HG02981 (cell line): Measurements from ENCODE around the gene CLCNKA.
"Not testable (repeated sequence)": the region's sequence is repeated elsewhere in the genome, so short reads cannot be mapped to it uniquely, and the experiment has no call there.

Source experiments
- ATAC-seq: cut with Tn5 transposase; IDR thresholded peaks from one replicate; pipeline ENCODE4 v1.9.1; 2021; ENCODE audit warnings: mild to moderate bottlenecking, moderate library complexity; ENCODE audit not compliant: unreplicated experiment

CLCNKA gene

DNA sequence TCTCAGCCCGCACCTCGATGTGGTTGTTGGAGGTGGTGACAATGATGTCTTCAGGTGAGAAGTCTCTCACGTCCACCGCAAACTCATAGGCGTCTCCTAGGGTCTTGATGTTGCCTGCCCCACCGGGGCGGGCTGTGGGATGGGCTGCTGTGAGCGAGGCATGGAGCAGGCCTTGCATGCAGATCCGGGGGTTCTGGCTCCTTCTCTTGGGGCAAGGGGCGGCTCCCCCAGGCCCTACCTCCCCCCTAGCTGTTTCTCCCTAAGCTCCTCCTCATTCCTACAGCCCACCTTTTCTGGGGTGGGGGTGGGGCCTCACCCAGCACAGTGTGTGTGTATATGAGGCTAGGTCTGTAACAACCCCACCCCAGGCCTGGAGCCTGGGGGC lies 4.8 kb upstream of the CLCNKA start:
- no peak for ATAC-seq

DNA sequence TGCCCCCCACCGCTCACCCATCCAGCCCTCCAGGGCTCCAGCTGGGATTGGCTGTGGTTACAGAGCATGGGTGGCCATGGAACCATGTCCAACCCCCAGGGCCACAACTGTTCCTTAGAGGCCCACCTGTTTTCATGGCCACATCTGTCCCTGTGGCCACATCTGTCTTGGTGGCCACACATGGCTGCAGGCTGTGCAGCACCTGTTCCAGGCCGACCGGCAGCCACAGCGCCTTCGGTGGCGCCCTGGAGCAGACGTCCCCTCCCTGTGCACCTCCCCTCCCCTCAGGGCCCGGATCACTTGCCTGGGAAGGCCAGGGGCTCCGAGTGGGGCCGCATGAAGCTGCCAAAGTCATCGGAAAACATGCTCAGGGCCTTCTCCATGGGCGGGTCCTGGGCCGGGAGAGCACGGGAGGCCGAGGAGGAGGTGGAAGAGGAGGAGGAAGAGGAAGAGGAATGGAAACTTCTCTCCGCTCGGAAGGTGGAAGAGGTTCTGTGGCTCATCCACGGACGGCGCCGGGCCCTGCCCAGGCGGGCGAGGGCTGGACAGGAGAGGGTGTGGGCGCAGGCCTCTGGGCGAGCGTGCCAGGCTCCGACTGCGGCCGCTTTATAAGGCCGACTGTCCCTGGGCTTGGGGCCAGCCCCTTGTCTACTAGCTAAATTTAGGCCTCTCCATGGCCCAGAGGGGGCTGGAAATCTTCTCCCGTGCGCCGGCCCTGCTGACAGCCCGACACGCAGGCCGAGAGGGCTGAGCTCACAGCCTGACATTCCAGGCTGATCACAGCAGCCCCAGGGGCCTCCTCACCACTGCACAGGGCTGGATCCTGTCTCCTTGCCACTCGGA lies 4.2 kb upstream of the CLCNKA start, which contains the start of gene HSPB7:
Gene HSPB7, minus strand, starts transcription at position 583 of the 843 bp plus-strand sequence. Its CDS starts 80 bp downstream, at position 503.
- ATAC-seq: no peak

DNA sequence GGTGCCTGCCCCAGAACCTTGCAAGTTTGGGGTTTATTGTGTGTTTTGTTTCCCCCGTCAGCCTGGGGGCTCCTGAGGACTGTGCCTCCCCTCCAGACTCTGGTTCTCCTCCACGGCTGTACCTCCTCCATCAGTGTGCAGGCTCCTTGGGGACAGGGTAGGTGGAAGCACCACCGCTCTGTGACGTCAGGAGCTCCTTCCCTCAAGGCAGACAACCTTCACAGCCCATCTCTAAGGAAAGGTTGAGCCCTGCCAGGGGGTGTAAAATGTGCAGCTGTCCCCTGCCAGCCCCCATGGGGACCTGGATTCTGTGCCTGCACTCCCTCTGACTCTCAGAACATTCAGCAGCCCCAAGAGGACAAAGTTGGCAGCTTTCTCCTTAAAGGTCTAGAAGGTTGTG lies 3.5 kb upstream of the CLCNKA start:
- no peak for ATAC-seq

DNA sequence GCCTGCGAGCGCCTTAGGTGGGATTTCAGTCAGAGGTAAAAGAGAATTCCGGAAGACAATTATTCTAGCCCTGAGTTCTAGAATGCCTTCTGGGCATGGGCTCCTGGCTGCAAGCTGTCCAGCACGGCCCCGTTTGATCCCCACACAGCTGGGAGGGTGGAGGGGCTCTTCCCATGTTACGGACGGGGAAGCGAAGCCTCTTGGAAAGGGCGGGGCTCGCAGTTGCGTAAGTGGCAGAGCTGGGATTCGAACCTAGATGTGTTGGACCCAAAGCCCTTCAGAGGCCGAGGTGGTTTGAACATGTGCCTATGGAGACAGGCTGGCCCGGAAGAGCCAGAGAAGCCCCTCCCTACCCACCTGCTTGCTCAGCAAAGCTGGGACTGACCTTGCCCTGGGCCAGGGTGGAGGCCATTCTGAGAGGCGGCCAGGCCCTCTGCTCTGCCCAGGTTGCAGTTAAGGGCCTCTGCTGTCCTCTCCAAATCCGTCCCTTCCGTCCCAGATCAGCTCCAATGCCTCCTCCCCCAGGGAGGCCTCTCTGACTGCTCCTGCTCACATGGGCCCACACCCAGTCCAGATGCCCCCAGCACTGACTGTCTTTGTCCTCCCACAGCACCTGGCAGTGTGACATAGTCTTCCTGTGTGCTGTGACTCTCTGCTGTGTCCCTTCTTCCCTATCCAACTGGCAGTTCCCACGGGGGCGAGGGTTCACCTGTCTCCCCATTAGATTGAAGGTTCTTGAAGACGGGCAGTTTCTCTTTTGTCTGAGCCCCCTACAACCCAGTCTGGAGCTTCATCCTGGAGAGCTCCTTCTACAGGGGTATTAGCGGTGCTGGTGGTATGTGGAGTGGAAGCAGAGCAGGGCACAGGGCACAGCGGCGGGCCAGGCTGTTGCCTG lies 2.8 kb upstream of the CLCNKA start:
- no peak for ATAC-seq

DNA sequence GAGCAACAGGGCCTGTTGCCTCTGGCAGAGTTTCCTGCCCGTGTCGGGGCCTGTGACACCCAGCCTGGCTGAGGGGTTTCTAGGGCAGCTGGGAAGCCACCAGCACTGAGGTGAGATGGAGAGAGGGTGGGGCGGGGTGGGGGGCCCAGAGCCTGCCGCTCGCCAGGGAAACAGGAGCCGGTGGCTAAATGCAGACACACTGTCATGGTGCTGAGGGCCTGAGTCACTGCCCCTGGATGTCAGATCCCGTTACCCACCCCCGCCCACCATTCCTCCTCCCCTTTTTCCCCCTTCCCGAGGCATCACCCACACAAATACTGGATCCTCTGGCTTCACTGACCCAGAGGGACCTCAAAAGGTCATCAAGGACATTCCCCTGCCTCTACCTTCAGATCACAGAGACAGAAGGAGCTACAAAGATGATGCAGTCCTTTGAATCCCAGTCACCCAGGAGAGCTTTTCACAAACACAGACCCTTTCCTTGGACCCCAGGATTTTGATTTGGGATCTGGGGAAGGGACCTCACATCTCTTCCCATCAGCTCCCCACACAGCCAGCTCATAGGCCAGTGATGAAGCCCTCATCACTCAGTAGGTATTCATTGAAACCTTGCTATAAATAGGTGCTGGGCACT lies 2.1 kb upstream of the CLCNKA start:
- no peak for ATAC-seq

DNA sequence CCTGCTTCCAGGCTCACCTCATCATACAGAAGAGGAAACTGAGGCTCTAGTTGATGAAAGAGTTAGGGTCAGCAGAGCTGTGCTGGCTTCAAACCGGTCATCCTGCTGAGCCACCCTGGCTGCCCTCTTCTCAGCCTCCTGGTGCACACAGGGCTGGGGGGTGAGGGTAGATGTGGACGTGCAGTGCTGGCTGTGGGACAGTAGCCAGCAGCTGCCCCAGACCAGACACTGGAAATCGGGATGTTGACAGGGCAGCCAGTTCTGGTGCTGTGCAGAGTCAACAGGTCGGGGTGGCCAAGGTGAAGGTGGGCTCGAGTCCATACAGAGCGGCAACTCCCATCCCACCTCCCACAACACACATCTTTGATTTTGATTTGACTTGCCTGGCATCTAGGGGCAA lies 1.5 kb upstream of the CLCNKA start:
- ATAC-seq: no peak

DNA sequence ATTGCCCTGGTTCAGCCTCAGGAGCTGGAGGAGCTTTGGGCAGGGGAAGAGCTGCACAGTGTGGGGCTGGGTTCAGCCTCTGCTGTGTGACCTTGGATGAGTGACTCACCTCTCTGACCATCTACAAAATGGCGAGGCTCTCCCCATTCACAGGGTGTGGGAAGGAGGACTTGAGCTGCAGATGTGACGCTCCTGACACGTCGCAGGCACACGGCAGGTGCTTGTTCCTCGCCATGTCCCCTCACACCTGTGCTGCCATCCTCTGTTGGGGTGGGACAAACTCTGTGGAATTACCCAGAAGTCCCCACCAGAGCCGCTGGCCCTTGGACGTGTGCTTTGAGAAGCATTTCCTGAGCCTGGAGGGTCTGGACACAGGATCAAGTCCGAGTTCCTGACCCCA lies 958 bp upstream of the CLCNKA start:
- not testable (repeated sequence) for ATAC-seq

DNA sequence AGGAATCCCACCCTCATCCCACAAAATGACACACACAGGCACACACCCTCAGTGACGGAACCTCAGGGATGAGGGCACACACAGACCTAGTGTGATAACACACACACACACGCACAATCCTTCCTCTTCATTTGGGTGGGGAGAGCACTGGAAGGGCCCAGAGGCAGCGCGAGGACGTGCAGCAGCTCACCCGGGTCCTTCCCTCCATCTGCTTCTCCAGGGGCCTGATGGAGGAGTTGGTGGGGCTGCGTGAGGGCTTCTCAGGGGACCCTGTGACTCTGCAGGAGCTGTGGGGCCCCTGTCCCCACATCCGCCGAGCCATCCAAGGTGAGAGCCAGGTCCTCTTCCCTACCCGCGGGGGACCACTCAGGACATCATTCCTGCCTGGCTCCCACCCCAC lies 557 bp downstream of the CLCNKA start:
- no peak for ATAC-seq

DNA sequence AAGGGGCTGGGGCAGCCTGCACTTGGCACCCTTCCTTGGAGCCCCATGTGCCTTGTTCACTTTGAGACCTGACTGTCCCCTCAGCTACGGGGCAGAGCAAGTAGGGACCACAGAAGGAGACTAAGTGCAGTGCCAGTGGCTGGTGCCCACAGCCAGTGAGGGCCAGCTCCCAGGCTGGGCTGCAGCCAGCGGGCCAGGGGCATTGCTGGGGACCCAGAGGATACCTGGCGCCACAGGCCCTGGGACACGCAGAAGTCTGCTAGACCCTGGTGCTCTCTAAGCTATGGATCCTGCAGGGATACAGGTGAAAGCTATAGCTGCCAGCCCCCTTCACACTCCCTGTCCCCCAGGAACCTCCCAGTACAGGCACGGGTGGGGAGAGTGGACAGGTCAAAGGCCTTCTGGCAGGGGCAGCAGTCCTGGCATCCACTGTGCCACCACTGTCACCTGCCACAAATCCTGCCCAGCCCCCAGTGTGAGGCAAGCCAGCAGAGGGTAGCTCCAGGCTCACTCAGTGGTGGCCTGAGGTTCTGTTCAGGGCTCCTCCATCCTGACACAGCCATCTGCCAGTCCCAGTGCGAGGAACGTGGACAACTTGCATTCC lies 1.3 kb downstream of the CLCNKA start:
- ATAC-seq: no peak

DNA sequence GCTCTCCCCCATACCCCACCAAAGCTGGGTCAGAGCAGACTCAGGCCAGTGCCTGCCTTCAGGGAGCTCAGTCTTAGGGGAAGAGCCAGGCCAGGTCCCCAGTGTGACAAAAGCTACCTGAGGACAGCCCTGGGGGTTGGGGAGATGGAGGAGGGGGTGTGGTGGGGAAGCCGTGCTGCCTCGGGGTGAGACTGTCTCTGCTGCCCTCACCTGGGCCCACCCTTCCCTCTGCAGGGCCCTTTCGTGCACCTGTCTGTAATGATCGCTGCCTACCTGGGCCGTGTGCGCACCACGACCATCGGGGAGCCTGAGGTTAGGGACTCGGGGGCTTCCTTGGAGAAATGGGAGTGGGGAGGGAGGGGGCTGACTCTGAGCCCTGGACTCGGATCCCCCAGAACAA lies 4.5 kb downstream of the CLCNKA start:
- not testable (repeated sequence) for ATAC-seq

DNA sequence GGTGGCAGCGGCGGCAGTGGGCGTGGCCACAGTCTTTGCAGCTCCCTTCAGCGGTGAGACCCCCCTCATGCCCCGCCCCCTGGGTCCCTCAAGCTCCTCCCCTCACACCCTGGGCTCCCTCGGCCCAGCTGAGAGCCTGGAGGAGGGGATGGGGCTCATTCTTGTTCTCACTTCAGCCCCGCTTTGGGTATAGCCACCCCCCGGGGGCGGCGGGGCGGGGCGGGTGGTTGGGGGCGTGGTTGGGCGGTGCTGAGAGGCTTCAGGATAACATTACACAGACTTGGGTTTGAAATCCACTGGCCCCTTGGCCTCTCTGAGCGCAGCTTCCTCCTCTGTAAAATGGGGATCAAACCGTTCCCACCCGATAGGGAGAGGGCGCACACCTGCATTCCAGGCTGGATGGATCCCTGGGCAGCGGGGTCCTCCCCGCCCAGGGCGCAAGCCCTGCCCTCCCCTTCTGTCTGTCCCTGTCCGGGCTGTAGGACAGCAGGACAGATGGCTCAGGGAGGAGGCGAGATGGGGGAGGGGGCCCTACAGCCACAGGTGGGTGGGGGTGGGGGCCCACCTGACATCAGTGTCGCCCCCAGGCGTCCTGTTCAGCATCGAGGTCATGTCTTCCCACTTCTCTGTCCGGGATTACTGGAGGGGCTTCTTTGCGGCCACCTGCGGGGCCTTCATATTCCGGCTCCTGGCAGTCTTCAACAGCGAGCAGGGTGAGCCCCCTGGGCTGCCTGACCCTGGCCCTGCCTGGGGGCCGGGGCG lies 5.1 kb downstream of the CLCNKA start:
- ATAC-seq: no peak

DNA sequence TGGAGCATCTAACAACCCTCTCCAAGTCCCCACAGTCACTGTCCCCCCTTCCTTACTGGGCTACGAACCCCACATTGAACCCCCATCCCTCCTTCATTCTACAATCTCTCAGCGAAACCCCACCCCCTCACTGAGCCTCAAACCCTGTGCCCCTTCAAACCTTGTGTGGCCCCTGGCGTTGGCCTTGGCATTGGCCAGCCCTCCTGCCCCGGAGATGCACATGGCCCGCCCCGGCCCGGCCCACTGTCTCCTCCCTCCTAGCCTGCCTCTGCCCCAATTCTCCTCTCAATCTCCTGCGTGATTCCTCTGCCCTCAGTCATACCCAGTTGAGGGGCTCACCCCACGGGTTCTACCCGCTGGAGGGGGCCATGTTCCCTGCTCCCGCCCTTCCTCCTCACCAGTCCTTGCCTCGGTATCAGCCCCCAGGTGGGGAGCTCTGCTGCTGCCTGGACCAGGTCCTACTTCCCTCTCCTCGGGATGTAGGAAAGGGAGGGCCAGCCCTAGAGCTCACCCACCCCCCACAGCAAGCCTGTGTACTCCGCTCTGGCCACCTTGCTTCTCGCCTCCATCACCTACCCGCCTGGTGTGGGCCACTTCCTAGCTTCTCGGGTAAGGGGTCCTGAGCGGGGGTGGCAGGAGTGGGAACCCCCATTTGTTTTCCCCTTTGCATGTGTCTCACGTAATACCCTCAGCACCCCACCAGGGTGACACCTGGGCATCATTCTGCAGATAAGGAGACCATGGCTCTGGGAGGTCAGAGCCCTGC lies 6.6 kb downstream of the CLCNKA start:
- ATAC-seq: no peak

DNA sequence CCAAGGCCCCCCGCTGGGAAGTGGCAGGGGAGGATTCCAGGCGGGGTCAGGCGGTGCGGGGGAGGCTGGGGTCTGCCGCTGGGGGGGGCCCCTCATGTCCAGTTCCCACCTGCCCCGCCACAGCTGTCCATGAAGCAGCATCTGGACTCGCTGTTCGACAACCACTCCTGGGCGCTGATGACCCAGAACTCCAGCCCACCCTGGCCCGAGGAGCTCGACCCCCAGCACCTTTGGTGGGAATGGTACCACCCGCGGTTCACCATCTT lies 7.1 kb downstream of the CLCNKA start:
- ATAC-seq: not testable (repeated sequence)

DNA sequence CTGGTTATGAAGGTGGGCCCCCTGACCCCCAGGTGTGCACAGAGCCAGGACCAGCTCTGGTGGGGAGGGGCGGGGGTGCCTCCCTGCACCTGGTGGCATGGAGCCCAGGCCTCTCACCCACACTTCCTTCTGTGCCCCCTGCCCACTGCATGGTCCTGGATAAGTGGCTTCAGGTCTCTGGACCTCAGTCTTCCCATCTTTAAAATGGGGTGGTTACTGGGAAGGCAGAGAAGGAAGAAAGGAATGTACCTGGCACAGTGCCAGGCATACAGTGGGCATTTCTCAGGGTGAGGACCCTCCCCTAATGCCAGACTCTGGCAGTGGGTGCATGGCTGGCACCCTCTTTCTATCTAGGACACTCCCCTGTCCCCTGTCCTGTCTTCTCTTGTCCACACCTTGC lies 7.5 kb downstream of the CLCNKA start:
- ATAC-seq: no peak

DNA sequence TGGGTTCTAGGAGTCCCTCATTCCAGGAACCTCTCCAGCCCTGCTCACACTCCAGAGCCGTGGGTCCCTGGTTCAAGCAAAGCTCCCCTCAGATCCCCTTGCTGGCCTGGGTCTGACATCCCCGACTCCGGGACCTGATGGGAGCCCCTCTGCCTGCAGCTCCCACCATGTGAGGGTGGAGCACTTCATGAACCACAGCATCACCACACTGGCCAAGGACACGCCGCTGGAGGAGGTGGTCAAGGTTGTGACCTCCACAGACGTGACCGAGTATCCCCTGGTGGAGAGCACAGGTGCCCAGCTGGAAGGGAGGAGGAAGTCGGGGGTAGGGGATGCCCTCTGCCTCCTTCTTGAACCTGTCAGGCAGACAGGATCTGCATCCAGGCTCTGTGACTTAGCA lies 9.7 kb downstream of the CLCNKA start:
- no peak for ATAC-seq

DNA sequence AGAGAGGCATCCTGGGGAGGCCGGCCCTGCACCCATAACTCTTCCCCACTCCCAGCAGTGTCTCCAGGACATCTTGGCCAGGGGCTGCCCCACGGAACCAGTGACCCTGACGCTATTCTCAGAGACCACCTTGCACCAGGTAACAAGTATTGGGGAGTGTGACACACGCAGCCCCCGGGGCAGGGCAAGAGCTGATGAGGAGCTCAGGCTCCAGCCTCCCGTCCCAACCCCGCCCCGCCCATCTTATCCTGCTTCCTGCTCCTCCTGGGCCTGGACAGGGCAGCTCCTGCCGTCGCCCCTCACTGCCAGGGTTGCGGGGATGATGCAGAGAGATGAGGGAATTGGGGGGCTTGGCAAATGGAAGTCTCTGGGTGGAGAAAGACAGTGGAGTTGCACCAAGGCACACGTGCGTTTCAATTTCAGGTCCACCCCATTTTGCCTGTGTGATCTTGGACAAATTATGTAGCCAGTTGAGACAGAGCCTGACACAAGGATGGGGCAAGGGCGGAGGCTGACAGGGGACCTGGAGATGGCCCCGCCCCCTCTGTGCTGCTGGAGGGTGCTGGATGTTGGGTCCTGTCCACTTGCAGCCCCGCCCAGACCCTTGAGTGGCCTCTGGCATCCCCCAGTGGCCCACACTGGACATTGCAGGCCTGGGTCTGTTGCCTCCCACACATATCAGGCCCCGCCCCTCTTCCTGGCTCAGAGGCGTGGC lies 10.7 kb downstream of the CLCNKA start:
- ATAC-seq: no peak

DNA sequence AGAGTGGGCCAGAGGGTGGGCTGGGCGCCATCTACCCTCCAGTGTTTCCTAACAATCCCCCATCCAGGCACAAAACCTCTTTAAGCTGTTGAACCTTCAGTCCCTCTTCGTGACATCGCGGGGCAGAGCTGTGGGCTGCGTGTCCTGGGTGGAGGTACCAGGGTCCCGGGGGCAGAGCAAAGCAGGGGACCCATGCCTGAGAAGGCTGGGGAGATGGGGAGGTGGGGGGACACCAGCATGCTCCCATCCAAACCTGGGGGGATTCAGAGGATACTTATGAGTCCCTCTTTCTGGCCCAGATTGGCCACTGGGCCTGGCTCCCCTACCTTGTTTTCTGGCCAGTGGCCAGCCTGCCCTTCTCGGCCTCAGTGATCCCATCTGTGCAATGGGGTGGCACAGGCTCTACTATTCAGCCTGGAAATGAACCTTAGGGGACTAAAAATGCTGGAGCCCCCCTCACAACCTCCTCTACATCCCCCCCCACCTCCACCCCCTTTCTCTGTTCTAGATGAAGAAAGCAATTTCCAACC lies 11.3 kb downstream of the CLCNKA start:
- not testable (repeated sequence) for ATAC-seq

DNA sequence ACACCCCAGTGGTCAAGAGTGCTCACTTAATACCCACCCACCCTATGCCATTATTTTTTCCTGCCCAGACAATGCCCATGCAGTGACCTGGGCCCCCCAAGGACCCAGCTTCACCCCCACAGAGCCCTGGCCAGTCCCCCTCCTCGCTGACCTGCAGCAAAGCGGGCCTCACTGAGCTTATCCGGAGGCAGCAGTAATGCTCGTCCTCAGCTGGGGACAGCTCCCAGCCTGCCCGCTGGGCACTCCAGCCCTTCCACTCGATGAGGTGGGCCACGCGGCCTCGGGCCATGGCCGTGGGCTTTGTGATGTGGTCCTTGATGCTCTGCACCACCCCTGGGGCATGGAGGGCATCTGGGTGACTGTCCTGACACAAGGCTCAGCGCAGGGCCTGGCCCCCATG lies 14.6 kb downstream of the CLCNKA start:
- not testable (repeated sequence) for ATAC-seq

DNA sequence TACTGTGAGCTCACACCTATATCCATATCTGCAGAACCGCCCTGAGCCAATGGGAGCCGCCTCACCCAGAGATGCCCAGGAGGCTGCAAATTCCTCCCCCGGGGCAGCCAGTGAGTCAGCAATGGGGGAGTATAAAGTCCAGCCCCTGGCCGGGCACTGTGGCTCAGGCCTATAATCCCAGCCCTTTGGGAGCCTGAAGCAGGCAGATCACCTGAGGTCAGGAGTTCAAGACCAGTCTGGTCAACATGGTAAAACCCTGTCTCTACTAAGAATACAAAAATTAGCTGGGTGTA lies 16.7 kb downstream of the CLCNKA start:
- ATAC-seq: no peak
